HG02763 (cell line): ENCODE data around the gene ABCB6.

Experiments
- ATAC-seq: cut with Tn5 transposase; IDR thresholded peaks from one replicate; pipeline ENCODE4 v1.9.1; 2021; ENCODE audit warnings: mild to moderate bottlenecking, moderate library complexity; ENCODE audit not compliant: unreplicated experiment

The ABCB6 gene

DNA sequence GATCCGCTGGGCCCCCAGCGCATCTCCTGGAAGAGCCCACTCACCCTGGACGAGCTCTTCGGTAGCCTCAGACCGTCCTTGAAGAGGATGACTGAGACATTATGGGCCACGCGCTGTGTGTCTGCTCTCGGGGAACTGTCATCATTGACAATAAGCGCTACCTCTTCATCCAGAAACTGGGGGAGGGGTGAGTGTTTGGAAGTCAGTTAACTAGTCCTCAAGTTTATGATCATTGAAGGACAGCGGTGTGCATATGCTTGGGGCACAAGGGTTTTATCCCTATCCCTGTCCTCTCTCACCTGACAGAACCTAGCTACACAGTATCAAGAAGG is 27.1 kb upstream of the ABCB6 start:
- ATAC-seq = no peak

DNA sequence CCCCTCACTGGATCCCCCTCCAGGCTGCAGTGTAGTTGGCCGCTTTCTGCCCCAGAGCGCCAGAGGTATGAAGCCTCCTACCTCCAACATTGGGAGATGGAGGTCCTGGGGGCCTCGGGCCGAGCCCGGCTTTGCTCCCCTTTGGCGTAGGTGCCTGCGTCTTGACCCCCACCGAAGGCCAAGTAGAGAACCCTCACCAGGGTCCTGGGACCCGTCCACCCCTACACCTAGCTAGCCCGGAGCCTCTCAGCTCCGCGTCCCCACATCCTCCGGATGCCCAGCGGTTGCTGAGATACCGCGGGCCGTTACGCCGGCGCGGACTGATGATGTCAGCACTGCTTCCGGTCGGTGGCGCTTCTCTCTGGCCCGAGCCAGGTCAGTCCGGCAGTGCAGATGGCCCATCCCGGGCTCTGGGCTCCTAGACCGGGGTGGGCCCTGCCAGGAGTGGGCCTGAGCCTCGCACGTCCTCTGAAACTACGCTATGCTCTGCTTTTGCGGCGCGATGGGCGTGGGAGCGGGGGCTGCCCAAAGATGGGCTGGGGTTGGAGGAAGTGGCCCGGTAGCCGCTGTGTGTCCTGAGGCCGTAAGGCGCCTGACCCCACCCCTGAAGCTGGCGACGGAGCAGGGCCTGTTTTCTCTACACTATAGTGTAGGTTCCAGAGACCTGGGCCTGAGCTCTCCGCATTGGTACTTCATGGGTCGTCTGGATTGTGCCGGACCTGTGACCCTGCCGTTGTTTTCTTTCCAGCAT is 26.6 kb upstream of the ABCB6 start, which contains the start of the genes GLB1L and STK16:
Gene GLB1L (minus strand): TSS at position 297 of the 751 bp plus-strand sequence. CDS start 1,871 bp downstream, outside the sequence.
Gene STK16 (plus strand): TSS at position 332 of the 751 bp plus-strand sequence. CDS start 521 bp downstream, outside the sequence.
- peak; percentile 67 for ATAC-seq

DNA sequence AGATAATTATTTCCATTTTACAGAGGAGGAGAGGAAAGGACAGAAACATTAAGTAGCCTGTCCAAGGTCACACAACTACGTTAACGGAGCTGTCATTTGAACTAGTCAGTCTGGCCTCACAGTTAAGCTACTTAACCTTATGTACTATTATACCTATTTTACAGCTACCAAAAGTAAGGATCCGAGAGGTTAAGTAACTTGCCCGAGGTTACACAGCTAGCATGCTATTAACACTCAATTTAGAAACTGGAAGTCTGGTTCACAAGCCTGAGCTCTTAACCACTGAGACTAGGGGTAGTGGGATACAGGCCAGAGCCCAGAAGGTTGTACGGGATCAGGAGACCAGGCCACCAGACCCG is 26.0 kb upstream of the ABCB6 start:
- ATAC-seq = no peak

DNA sequence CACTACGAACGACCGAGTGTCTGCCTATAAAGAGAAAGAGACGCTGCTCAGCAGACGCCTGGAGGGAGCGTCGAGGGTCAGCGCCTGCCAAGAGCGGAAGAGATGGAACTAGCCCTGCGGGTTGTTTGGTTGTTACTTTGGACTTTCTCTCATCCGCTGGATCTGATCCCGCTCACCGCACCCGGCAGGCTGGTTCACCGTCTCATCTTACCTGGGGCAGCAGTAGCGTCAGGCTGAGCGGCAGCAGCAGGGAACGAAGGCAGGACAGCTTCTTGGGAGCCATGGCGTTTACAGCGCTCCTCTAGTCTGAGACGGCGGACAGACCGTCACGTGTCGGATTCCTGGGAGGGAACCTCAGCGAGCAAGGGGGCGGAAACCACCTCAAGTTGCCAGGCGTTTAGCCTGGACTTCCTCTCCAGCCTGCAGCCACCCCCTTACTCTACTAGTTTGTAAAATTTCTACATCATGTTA is 24.6 kb upstream of the ABCB6 start:
- ATAC-seq = no peak

DNA sequence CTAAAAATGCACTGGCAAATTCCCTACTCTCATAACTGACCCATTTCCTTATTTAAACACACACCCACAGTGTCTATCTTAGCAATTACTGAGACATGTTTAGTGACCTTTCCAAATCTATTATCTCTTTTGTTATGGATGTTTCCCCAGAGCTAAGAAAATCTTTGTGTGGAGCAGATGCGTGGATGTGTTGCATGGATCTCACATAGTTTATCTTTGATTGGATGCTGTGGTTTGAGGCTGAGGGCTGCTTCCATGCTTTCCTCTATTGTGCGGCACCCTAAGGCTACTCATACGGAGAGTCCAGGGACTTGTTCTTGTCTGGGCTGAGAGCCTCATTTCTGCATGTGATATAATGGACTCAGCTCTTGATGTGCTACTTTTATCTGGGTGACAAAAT is 15.6 kb upstream of the ABCB6 start:
- no peak for ATAC-seq

DNA sequence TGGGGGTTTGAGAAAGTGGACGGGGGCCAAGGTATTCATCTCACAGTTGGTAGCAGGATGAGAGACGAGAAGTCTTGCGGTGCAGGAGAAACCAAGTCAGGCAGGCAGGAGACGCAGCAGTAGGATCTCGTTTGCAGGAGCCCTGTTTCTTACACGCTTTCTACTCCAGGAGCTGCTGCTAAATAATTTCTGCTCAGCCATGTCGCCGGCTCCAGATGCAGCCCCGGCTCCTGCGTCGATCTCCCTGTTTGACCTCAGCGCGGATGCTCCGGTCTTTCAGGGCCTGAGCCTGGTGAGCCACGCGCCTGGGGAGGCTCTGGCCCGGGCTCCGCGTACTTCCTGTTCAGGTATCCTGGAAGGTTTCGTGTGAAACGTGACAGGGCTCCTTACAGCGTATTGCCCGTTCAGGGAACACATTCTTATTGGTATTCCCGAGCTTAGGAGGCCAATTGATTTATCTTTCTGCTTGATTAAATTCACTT is 11.3 kb upstream of the ABCB6 start:
- no peak for ATAC-seq

DNA sequence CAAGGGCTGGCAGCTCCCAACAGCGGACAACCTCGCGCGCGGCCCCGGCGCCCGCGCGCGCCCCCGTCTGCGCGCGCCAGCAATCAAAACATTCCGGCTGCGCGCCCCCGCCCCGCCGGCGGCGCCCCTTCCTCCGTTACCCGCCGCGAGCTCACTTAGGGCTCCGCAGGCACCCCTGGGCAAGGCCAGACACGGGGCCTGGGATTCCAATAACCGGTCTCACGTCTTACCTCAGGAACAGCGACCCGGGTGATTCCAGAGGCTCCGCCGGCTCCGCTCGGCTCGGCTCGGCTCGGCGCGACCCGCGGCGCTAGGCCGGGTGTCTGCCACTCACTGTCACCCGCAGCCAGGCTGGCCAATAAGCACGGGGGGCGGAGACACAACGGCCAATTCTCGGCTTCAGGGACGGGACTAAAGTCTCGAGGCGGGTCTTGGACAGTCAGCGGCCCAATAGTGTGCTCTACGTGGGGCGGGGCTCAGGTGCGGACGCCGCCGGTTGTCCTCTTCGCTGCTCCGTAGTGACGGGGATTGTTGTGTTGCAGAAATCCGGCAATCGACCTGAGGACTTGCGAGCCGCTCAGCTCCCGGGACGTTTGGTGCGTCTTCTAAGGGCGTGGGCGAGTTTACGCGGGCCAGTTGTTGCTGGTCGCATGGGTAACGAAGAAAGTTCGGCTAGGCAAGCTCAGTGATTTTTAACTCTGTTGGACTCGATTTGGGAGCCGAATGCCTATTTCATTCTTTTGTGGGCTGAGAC is 10.7 kb upstream of the ABCB6 start, which contains the start of the genes ANKZF1 and ATG9A:
Gene ANKZF1 (plus strand): TSS at position 502 of the 754 bp plus-strand sequence. CDS start 452 bp downstream, outside the sequence.
Gene ATG9A (minus strand): TSS at position 332 of the 754 bp plus-strand sequence. CDS start 1,612 bp downstream, outside the sequence.
- ATAC-seq = peak; percentile 97

DNA sequence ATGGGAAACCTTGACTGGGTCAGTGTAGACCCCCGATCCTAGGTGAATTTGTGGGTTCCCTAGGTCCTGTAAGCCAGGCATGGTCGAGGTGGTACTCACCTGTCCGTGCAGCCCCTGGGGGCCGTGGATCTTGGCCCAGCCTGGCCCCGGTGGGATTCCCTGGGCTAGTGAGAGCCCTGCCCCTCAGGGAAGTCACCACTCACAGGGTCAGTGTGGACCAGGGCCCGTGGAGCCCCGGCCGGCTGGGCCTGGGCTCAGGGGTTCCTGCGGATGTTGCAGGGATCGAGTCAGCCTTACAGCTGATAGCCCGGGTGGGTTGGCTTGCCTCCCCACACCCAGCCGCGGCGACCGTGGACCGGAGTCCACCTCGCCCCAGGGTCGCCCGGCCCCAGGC is 10.2 kb upstream of the ABCB6 start:
- peak; percentile 2 for ATAC-seq

DNA sequence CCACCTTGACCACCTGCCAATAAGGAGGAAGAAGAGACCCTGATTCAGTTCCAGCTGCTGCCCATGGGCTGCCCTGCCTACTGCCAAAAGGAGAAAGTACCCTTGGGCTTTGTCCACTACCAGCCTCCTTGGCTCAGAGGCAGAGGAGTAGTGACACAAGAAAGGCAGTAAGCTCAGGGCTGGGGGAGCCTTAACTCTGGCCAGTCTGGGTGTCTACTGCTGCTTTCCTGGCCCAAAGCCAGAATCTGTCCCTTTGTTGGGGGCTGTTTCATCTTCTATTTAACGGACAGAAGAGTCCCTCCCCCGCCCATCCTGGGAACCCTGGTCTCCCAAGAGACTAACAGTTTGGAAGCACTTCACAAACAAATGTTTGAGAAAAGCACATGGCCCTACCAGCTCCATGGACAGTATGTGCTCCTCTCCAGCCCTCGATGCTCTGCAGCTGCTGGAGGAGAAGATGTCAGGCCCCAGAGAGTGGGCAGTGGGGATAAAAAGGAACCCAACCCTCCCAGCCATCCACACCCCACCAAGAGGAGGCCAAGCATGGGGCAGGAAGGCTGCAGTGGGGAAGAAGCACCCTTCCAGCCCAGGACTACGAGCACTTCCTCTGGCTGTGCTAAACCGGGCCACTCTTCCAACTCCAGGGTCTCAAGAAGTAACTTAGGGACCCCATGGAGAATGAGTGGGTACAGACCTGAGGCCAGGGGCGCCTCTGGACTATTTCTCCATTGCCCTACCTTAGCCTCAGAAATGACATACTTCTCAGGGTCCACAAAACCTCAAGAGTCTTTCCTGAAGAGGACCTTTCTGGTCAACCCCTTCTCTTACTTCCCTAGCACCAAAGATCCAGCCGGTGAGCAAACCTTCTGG is 9.5 kb upstream of the ABCB6 start:
- no peak for ATAC-seq

DNA sequence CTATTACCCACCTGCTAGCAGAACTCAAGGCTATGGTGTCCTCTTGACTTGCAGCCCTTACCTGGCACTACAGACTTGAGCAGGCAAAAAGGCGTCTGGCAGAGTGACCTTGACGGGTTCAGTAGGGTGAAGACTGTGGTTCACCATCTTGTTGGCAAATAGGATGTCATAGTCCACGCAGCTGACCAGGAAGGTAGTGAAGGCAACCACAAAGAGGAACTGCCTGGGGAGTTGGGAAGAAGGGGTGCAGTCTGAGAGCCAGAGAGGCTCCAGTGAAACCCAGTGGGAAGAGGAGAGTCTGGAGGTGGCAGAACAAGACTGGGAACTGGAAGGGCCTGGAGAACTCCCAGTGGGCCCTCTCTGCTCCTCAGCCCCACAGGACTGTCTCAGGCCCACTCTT is 6.6 kb upstream of the ABCB6 start:
- no peak for ATAC-seq

DNA sequence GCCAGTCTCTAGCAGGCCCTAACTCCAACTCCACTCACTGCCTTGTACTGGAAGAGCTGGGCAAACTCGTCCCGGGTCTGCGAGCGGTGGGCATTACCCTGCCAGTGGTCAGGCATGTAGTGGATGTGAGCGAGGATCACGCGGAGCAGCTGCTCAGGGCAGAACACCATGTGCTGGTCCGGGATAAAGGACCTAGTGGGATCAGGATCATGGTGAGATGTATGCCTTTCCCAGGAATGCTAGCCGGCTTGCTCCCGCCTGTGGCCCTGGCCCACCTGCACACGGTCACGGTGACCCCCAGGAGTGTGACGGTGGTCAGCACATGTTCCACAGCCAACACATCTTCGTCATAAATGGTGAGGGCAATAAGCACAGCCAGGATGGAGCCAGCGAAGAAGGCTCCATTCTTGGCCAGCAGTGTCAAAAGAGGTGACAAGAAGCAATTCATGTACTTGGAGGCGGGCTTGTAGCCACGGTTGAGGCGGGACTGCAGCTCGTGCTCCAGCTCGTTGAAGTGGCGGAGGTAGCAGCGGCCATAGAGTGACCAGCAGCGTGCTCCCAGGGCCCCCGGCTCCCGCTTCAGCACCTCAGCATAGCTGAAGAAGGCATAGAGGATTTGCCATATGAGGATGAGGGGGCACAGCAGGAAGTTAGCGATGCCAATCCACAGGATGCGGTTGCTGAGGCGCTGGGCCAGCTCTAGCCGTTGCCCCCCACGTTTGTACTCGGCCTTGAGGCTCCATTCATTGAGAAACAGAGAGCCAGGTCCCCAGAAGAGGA is 5.3 kb upstream of the ABCB6 start:
- ATAC-seq = no peak

DNA sequence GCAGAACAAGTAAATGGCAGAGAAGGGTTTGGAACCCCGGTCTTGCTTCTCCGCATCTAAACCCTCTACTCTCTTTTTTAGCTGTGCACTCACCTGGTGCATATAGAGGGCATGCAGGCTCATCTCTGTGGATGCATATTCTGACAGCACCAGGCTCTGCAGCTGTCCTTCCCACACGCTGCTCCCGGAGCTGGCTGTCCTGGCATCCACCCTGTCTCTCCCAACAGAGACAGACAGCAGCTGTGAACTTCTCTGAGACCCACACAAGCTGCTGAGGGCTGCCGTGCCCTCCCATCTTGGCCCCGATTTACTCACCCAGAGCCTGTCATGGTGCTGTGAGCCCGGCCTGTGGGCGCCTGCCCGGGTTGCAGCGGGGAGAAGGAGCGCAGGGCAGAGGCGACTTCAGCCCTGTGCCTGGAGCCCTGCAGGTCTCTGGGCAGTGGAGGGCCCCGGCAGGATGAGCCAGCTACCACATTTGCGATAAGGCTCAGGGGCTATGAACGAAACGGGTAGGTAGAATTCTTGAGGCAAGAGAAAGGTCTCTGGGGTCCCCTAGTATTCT is 3.3 kb upstream of the ABCB6 start:
- no peak for ATAC-seq

DNA sequence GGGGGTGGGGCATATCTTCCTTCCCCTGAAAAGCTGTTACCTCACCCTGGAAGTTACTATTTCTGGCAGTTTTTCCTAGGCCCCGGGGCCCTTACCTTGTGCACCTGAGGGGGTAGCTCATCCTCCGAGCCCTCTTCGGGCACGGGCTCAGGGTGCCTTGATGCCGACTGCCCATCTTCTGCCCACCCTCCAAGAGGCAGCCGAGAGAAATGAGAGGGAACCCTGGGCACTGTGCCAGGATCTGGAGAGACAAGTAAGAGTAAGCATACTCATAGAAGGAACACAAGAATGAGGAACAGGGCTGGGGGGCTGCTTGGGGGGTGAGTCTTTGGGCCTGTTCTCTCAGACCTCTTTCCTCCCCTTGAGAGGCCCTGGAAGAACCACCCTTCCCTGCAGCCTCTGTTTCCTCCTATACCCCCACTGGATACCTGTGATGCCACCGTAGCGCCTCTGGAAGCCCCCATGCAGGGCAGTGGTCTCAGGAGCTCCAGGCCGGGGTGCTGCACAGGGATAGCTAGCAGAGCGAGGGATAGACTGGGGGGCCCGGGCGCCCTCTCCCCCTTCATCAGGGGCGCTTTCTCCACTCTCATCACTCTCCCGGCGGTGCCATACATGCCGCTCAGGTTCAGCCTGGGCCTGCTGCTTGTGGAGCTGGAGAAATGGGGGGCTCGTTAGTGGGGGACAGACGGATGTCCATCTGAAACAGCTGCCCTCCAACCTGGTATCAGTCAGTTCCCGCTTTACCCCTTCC is 2.1 kb upstream of the ABCB6 start:
- ATAC-seq = no peak

DNA sequence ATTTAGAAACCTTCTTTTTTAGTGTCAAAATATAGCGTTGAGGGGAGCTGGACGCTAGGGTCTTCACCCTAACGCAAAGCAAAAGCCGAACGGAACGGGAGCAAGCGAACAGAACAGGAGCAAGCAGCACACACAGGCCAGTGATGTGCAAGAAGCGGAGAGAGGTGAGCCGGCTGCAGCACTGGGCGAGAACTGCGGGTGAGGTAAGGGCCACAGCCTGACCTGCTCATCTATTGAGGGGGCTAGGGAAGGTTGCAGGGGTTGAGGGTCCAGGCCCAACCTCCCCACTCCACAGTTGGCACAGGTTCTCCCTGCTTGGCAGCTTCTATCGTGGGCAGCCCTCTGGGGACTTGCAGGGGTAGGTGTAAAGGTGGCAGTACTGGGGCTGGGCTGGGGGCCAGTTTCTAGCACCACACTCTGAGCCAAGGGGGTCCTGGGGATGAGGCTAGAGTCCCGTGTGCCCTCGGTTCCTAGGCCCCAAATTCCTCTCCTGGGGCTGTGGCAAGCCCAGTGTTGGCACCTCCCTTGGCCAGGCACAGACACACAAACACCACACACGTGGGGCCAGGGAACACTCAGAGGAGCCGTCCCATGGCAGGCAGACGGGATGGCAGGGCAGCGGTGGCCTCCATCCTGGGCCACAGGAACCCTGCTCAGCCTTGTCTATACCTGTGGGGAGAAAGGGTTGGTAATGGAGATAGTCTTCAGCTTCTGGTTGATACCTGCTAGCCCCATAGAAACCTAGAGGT is 1.2 kb upstream of the ABCB6 start:
- no peak for ATAC-seq

DNA sequence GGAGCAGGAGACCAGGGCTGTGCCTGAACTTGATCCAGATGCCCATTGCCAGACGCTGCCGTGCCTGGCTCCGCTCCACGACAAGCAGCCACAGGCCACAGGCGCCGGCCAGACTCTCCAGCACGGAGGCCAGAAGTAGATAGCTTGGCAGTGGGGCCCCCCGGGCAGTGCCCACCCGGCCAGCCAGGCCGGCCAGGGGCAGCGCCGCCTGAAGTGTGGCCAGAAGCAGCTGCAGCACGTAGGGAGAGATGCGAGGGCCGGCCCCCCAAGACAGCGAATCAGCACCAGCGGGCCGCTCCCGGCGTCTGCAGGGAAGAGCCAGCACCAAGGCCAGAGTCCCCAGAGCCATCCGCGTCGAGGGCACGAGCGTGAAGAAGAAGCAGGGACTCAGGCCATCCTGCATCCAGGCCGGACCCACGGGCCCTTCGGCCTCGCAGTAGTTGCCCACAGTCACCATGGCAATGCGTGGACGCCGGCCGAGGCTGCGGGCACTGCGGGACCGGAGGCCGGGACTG is 484 bp downstream of the ABCB6 start:
- peak; percentile 17 for ATAC-seq

DNA sequence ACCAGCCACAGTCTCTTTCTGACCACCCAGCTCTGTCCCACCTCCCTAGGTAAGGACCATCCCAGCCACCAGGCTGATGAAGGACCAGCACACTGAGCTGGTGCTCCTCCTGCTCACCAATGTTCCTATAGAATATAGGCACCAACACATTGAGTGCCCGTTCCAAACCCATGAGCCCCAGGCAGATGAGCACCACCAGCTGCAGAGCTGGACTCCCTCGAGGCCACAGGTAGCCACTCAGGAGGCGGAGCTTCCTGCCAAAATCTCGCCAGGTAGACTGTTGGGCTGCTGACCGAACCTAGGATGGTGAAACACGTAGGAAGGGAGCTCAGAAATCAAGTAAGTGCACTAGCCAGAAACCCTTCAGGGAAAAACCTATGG is 2.2 kb downstream of the ABCB6 start:
- no peak for ATAC-seq

DNA sequence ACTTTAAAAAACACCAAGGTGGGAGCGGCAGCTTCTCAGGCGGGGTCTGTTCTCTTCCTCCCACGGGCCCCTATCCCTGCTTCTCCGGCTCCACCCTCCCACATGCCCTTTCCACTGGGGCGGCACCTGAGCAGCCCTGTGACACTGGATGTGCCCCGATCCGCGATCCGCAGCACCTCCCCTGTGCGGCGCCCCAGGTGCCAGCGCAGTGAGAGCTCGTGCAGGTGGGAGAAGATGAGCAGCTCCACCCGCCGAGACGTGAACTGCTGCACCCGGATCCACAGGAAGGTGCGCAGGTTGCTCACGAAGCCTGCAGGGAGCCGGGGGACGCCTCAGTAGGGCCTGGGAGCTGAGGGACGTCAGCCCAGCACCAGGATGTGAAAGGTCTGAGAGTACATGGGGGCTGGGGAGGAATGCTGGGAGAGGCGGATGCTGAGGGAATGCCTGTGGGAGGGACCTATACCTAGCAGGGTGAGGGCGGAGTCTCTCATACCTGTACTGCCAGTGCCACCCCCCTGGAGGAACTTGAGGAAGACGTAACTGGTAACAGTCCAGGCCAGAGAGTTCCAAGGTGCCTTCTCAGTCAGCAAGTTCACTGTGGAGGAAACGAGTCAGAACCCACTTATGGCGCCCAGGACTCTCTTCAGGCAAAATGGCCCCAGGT is 2.8 kb downstream of the ABCB6 start:
- no peak for ATAC-seq

DNA sequence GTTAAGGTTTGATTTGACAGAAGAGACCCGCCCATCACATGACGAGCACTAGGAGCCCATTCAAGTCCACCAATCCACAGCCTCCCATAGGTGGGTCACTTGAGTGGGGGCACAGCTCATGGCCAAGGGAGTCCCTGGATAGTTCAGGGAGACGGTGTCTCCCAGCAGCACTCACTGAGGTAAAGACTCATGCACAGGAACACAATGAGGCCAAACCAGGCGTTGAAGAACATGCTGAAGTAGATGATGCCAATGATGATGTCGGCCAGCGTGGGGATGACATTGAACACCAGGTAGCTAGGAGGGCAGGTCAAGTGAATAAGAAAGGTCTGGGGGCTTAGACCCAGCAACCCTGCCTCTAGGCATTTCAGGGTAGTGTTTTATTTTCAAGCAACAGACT is 4.0 kb downstream of the ABCB6 start:
- ATAC-seq = no peak
